Endometrial microvascular endothelial cells (primary cell): Measurements from ENCODE around the gene CRABP2. TPM values are rescaled to one million over a fixed set of nuclear protein-coding genes. Genes with fewer than 3 reads are reported as not detected.

ENCODE experiments used
- total RNA-seq: library from RNA; depleted of rRNA; stranded (reverse); fragments of >200 nt; gene quantifications from one replicate; pipeline ENCODE4 v1.2.3, GENCODE V29; 2015; ENCODE audit errors: inconsistent ontology term

The CRABP2 gene
- total RNA-seq, 1 donor from 2014 or later: not detected

Other genes with a start within 250 kb of the CRABP2 start
- 53.5 TPM for gene MEF2D, start 204.8 kb downstream of the CRABP2 start, total RNA-seq
- gene IQGAP3, start 133.0 kb downstream of the CRABP2 start, total RNA-seq: 39.4 TPM
- not detected for gene TTC24, start 125.9 kb downstream of the CRABP2 start, total RNA-seq
- 92.0 TPM for gene NAXE, start 113.8 kb downstream of the CRABP2 start, total RNA-seq
- gene GPATCH4, start 104.1 kb downstream of the CRABP2 start, total RNA-seq: 12.9 TPM
- gene HAPLN2, start 86.2 kb downstream of the CRABP2 start, total RNA-seq: not detected
- gene BCAN, start 63.5 kb downstream of the CRABP2 start, total RNA-seq: not detected
- gene NES, start 28.2 kb downstream of the CRABP2 start, total RNA-seq: 239 TPM
- gene METTL25B, start 22.9 kb upstream of the CRABP2 start, total RNA-seq: 3.1 TPM
- 21.4 TPM for gene ISG20L2, start 23.2 kb upstream of the CRABP2 start, total RNA-seq
- gene MRPL24, start 35.5 kb upstream of the CRABP2 start, total RNA-seq: 87.7 TPM
- gene HDGF, start 46.1 kb upstream of the CRABP2 start, total RNA-seq: 299 TPM
- 48.2 TPM for gene PRCC, start 62.0 kb upstream of the CRABP2 start, total RNA-seq
- 0.19 TPM for gene SH2D2A, start 111.3 kb upstream of the CRABP2 start, total RNA-seq
- not detected for gene INSRR, start 153.5 kb upstream of the CRABP2 start, total RNA-seq
- gene NTRK1, start 155.3 kb upstream of the CRABP2 start, total RNA-seq: not detected
- 50.3 TPM for gene PEAR1, start 188.1 kb upstream of the CRABP2 start, total RNA-seq
- not detected for gene LRRC71, start 215.0 kb upstream of the CRABP2 start, total RNA-seq